ENCODE measurements around the gene OSBPL5.

- no peak for TF ChIP-seq CTCF (IDR thresholded peaks at IDR 0.05)
- TF ChIP-seq POLR2A (IDR thresholded peaks at IDR 0.05) = no peak
Measured at GRCh38 chr11:3081386-3081751, 83.7 kb downstream of the OSBPL5 start.
